ENCODE measurements around the gene AMFR. TPM values are rescaled to one million over a fixed set of nuclear protein-coding genes. Genes with fewer than 3 reads are reported as not detected.
A peak's percentile ranks its signal among the peaks of the same experiment; 100 is the strongest.

Gene AMFR
- total and polyA plus RNA-seq, 2 of the 13 experiments (the other 11 are each of a cell fraction or from before 2014, with no cell fraction given) = 52.9 to 108 TPM

DNA sequence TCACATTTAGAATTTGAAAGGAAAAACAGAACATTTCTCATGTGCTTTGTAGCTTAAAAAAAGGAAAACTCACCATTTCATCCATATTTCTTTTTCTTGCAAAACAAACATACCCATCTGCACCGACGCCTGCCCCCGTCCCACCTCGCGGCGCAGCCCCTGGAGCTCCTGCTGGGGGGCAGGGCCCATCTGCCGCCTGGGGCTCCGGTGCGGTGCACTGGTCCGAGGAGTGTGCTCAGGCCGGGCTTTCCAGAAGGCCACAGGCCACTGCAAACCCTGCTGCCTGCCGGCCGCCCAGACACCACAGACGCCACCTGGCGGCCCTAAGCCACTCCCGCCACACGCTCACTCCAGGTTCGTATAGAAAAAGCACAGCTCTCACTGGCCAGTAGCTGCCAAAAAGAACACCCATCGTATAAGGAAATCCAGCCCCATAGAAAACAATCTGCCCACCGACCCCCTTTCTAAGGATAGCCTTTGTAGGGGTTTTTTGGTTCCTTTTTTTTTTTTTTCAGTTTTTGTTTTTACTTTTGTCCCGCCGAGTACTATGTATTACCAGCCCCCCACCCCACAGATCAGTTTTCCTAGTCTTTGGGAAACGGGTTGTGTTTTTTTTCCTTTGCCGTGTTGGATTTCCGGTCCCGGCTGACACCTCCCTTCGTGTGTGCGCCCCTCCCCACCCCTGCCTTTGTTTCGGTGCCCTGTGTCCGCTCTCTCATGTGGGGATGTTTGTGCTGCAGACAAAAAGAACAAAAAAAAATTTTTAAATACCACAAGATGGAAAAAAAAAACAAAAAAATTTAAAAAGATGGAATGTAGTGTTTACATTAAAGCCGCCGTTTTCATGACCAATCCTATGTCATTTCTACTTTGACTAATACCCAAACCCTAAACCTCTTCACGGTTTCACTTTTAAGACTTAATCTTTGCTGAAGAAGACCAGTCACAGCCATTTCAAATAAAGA is 68.8 kb downstream of the AMFR start (continued):
- TF ChIP-seq ISL2 (CRISPR knock-in tag; IDR thresholded peaks at IDR 0.05) (peak; percentile 32; the same call in 1 of the 2 replicates), PHF8 (CRISPR knock-in tag; IDR thresholded peaks at IDR 0.05) (peak; percentile 82), TFDP1 (CRISPR knock-in tag; IDR thresholded peaks at IDR 0.05; ENCODE audit: borderline replicate concordance) (peak; percentile 90), ZNF33B (CRISPR knock-in tag; IDR thresholded peaks at IDR 0.05) (0 out of 2 replicates have a peak, but pooled peaks have one; percentile 55), ZNF816 (CRISPR knock-in tag; IDR thresholded peaks at IDR 0.05; ENCODE audit: borderline replicate concordance) (no peak), FOSL2 (CRISPR knock-in tag; IDR thresholded peaks at IDR 0.05) (peak; percentile 60), SP4 (CRISPR knock-in tag; IDR thresholded peaks at IDR 0.05) (peak; percentile 64; the same call in 1 of the 2 replicates), ZNF3 (CRISPR knock-in tag; IDR thresholded peaks at IDR 0.05) (no peak), THAP11 (CRISPR knock-in tag; IDR thresholded peaks at IDR 0.05) (peak; percentile 63; the same call in 1 of the 2 replicates), FOXP4 (CRISPR knock-in tag; IDR thresholded peaks at IDR 0.05) (peak; percentile 38; the same call in 1 of the 2 replicates), POGZ (CRISPR knock-in tag; IDR thresholded peaks at IDR 0.05) (peak; percentile 49; the same call in 1 of the 2 replicates), SP5 (CRISPR knock-in tag; IDR thresholded peaks at IDR 0.05; ENCODE audit: borderline replicate concordance, low read depth) (0 out of 2 replicates have a peak, but pooled peaks have one; percentile 15)
- TF ChIP-seq, protein P1, sequence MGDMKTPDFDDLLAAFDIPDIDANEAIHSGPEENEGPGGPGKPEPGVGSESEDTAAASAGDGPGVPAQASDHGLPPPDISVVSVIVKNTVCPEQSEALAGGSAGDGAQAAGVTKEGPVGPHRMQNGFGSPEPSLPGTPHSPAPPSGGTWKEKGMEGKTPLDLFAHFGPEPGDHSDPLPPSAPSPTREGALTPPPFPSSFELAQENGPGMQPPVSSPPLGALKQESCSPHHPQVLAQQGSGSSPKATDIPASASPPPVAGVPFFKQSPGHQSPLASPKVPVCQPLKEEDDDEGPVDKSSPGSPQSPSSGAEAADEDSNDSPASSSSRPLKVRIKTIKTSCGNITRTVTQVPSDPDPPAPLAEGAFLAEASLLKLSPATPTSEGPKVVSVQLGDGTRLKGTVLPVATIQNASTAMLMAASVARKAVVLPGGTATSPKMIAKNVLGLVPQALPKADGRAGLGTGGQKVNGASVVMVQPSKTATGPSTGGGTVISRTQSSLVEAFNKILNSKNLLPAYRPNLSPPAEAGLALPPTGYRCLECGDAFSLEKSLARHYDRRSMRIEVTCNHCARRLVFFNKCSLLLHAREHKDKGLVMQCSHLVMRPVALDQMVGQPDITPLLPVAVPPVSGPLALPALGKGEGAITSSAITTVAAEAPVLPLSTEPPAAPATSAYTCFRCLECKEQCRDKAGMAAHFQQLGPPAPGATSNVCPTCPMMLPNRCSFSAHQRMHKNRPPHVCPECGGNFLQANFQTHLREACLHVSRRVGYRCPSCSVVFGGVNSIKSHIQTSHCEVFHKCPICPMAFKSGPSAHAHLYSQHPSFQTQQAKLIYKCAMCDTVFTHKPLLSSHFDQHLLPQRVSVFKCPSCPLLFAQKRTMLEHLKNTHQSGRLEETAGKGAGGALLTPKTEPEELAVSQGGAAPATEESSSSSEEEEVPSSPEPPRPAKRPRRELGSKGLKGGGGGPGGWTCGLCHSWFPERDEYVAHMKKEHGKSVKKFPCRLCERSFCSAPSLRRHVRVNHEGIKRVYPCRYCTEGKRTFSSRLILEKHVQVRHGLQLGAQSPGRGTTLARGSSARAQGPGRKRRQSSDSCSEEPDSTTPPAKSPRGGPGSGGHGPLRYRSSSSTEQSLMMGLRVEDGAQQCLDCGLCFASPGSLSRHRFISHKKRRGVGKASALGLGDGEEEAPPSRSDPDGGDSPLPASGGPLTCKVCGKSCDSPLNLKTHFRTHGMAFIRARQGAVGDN (CRISPR knock-in tag; IDR thresholded peaks at IDR 0.05) = peak; percentile 98
- TF ChIP-seq, protein P2, sequence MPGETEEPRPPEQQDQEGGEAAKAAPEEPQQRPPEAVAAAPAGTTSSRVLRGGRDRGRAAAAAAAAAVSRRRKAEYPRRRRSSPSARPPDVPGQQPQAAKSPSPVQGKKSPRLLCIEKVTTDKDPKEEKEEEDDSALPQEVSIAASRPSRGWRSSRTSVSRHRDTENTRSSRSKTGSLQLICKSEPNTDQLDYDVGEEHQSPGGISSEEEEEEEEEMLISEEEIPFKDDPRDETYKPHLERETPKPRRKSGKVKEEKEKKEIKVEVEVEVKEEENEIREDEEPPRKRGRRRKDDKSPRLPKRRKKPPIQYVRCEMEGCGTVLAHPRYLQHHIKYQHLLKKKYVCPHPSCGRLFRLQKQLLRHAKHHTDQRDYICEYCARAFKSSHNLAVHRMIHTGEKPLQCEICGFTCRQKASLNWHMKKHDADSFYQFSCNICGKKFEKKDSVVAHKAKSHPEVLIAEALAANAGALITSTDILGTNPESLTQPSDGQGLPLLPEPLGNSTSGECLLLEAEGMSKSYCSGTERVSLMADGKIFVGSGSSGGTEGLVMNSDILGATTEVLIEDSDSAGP (CRISPR knock-in tag; IDR thresholded peaks at IDR 0.05; ENCODE audit: borderline replicate concordance) = peak; percentile 75
- TF ChIP-seq, protein P3, sequence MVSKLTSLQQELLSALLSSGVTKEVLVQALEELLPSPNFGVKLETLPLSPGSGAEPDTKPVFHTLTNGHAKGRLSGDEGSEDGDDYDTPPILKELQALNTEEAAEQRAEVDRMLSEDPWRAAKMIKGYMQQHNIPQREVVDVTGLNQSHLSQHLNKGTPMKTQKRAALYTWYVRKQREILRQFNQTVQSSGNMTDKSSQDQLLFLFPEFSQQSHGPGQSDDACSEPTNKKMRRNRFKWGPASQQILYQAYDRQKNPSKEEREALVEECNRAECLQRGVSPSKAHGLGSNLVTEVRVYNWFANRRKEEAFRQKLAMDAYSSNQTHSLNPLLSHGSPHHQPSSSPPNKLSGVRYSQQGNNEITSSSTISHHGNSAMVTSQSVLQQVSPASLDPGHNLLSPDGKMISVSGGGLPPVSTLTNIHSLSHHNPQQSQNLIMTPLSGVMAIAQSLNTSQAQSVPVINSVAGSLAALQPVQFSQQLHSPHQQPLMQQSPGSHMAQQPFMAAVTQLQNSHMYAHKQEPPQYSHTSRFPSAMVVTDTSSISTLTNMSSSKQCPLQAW (CRISPR knock-in tag; IDR thresholded peaks at IDR 0.05) = 0 out of 2 replicates have a peak, but pooled peaks have one; percentile 65
